ENCODE results near the gene BCAS4. TPM values are rescaled to one million over a fixed set of nuclear protein-coding genes. Genes with fewer than 3 reads are reported as not detected.
"Not testable (repeated sequence)": the region's sequence is repeated elsewhere in the genome, so short reads cannot be mapped to it uniquely, and the experiment has no call there.

Gene BCAS4
- total RNA-seq, 1 experiment from 2014 or later, result 34.8 TPM

DNA sequence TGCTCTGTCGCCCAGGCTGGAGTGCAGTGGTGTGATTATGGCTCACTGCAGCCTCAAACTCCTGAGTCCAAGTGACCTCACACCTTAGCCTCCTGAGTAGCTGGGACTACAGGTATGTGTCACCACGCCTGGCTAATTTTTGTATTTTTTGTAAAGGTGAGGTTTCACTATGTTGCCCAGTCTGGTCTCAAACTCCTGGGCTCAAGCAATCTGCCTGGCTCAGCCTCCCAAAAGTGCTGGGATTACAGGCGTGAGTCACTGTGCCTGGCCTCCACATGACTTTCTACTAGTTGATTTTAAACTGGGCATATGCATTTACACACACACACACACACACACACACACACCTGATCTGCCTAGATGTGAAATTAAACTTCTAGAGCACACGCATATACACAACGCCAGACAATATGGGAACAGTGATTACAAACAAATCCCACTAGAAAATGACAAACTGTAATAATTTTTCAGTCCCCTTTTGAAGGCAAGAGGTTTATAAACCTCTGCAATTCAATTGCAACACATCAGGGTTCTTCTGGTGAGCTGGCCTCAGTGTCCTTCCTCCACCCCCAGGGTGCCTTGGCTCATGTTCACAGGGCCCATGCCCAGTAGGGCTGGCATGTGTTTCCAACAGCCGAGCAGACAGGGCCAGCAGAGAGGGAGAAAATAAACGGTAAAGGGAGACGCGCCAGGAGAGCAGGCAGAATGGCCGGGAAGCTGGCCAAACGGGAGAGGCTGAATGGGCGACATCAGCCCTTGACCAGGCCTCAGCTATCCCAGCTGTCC lies 32.2 kb upstream of the BCAS4 start:
- no peak for TF ChIP-seq SIN3A (IDR thresholded peaks at IDR 0.05; ENCODE audit: borderline replicate concordance, insufficient read depth, low read depth, low read length)
- TF ChIP-seq, protein P1, sequence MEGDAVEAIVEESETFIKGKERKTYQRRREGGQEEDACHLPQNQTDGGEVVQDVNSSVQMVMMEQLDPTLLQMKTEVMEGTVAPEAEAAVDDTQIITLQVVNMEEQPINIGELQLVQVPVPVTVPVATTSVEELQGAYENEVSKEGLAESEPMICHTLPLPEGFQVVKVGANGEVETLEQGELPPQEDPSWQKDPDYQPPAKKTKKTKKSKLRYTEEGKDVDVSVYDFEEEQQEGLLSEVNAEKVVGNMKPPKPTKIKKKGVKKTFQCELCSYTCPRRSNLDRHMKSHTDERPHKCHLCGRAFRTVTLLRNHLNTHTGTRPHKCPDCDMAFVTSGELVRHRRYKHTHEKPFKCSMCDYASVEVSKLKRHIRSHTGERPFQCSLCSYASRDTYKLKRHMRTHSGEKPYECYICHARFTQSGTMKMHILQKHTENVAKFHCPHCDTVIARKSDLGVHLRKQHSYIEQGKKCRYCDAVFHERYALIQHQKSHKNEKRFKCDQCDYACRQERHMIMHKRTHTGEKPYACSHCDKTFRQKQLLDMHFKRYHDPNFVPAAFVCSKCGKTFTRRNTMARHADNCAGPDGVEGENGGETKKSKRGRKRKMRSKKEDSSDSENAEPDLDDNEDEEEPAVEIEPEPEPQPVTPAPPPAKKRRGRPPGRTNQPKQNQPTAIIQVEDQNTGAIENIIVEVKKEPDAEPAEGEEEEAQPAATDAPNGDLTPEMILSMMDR (IDR thresholded peaks at IDR 0.05), result no peak
- TF ChIP-seq TCF7L2 (IDR thresholded peaks at IDR 0.05; ENCODE audit: low read depth, low read length), result peak; percentile 83; the same call in 1 of the 2 replicates
- peak; percentile 70; the same call in 1 of the 2 replicates for TF ChIP-seq POLR2AphosphoS5 (IDR thresholded peaks at IDR 0.05; ENCODE audit: low read depth, low read length)
- TF ChIP-seq, protein P2, sequence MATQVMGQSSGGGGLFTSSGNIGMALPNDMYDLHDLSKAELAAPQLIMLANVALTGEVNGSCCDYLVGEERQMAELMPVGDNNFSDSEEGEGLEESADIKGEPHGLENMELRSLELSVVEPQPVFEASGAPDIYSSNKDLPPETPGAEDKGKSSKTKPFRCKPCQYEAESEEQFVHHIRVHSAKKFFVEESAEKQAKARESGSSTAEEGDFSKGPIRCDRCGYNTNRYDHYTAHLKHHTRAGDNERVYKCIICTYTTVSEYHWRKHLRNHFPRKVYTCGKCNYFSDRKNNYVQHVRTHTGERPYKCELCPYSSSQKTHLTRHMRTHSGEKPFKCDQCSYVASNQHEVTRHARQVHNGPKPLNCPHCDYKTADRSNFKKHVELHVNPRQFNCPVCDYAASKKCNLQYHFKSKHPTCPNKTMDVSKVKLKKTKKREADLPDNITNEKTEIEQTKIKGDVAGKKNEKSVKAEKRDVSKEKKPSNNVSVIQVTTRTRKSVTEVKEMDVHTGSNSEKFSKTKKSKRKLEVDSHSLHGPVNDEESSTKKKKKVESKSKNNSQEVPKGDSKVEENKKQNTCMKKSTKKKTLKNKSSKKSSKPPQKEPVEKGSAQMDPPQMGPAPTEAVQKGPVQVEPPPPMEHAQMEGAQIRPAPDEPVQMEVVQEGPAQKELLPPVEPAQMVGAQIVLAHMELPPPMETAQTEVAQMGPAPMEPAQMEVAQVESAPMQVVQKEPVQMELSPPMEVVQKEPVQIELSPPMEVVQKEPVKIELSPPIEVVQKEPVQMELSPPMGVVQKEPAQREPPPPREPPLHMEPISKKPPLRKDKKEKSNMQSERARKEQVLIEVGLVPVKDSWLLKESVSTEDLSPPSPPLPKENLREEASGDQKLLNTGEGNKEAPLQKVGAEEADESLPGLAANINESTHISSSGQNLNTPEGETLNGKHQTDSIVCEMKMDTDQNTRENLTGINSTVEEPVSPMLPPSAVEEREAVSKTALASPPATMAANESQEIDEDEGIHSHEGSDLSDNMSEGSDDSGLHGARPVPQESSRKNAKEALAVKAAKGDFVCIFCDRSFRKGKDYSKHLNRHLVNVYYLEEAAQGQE (IDR thresholded peaks at IDR 0.05; ENCODE audit: insufficient read depth in 1 of 2, low read depth in 2 of 2, low read length in 1 of 2), result no peak

GRCh38 chr20:50763550-50764458 lies 31.1 kb upstream of the BCAS4 start:
- CTCF ChIA-PET, result interaction anchor here (1.5 kb wide), 1 partner anchor 24 kb away, joined by 3 read pairs; no protein-coding TSS in a partner anchor
- Histone ChIP-seq H3K4me1 (ENCODE audit: control insufficient read depth, insufficient read depth, low read length) (peaks cover 76% of the 10 kb centered on the region), H3K27ac (ENCODE audit: low read length) (peak overlapping the region; percentile 99)
- intact Hi-C loops (cut with micrococcal nuclease; ENCODE audit: unreplicated experiment); H3K4me3 ChIP-seq (ENCODE audit: low read depth in 2 of 2, low read length in 2 of 2); ATAC-seq; DNase-seq (ENCODE audit: low read depth, low spot score); H3K9me3 ChIP-seq (ENCODE audit: control insufficient read depth, insufficient read depth, low read depth, low read length); H3K36me3 ChIP-seq (ENCODE audit: control insufficient read depth, insufficient read depth, low read length); in situ Hi-C loops (cut with HindIII; ENCODE audit: low pct_unique_long_range_greater_than_20kb, low sequenced_read_pairs); BruUV-seq (replicated peaks); POLR2A ChIA-PET; H3K27me3 ChIP-seq (ENCODE audit: control insufficient read depth, insufficient read depth, low read length): not testable (repeated sequence)

More for the DNA sequence above, 32.2 kb upstream of the BCAS4 start:
- intact Hi-C loops (cut with micrococcal nuclease; ENCODE audit: unreplicated experiment) (no loop called here), in situ Hi-C loops (cut with HindIII; ENCODE audit: low pct_unique_long_range_greater_than_20kb, low sequenced_read_pairs) (no loop called here)
- ATAC-seq, result peak; percentile 52
- Histone ChIP-seq H3K36me3 (ENCODE audit: control insufficient read depth, insufficient read depth, low read length) (no peaks in the 10 kb centered on the region), H3K9me3 (ENCODE audit: control insufficient read depth, insufficient read depth, low read depth, low read length) (no peaks in the 10 kb centered on the region), H3K4me3 (ENCODE audit: low read depth in 2 of 2, low read length in 2 of 2) (peak overlapping the region in 1 of 2 experiments; percentile 2; a peak in 1 of 4 replicates), H3K27ac (ENCODE audit: low read length) (peak overlapping the region; percentile 99), H3K4me1 (ENCODE audit: control insufficient read depth, insufficient read depth, low read length) (peaks cover 76% of the 10 kb centered on the region), H3K27me3 (ENCODE audit: control insufficient read depth, insufficient read depth, low read length) (no peaks in the 10 kb centered on the region)
- BruUV-seq (replicated peaks), result no TSS peak
- CTCF ChIA-PET, result no interaction called here
- peak; percentile 79 for DNase-seq (ENCODE audit: low read depth, low spot score)
- POLR2A ChIA-PET, result interaction anchor here (0.6 kb wide), 1 partner anchor 19 kb away, joined by 11 read pairs; no protein-coding TSS in a partner anchor

DNA sequence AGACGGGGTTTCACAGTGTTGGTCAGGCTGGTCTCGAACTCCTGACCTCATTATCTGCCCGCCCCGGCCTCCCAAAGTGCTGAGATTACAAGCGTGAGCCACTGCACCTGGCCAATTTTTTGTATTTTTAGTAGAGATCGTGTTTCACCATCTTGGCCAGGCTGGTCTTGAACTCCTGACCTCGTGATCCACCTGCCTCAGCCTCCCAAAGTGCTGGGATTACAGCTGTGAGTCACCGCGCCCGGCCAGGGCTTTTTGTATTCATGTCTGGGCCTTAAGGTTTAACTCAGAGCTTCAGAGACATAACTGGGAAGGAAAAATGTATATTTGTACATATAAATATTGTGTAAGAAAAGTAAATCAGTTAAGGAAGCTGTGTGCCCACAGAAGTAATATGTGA lies 29.6 kb upstream of the BCAS4 start:
- ChIA-PET CTCF (interaction anchor here (0.6 to 1.5 kb wide), 2 partner anchors 23 to 28 kb away, joined by 3 read pairs; no protein-coding TSS in a partner anchor), POLR2A (interaction anchor here (1.2 to 1.8 kb wide), 2 partner anchors 12 to 23 kb away, joined by 3 to 8 read pairs; no protein-coding TSS in a partner anchor)
- DNase-seq (ENCODE audit: low read depth, low spot score); H3K36me3 ChIP-seq (ENCODE audit: control insufficient read depth, insufficient read depth, low read length); ATAC-seq; H3K27me3 ChIP-seq (ENCODE audit: control insufficient read depth, insufficient read depth, low read length); H3K4me3 ChIP-seq (ENCODE audit: low read depth in 2 of 2, low read length in 2 of 2); BruUV-seq (replicated peaks); intact Hi-C loops (cut with micrococcal nuclease; ENCODE audit: unreplicated experiment); in situ Hi-C loops (cut with HindIII; ENCODE audit: low pct_unique_long_range_greater_than_20kb, low sequenced_read_pairs); H3K9me3 ChIP-seq (ENCODE audit: control insufficient read depth, insufficient read depth, low read depth, low read length): not testable (repeated sequence)
- peak overlapping the region; percentile 99 for H3K27ac ChIP-seq (ENCODE audit: low read length)
- H3K4me1 ChIP-seq (ENCODE audit: control insufficient read depth, insufficient read depth, low read length), result peaks cover 73% of the 10 kb centered on the region

All from Panc1 (cell line).